NCI-H1092 (cell line): ENCODE results near the gene DDOST.
"Not testable (repeated sequence)": the region's sequence is repeated elsewhere in the genome, so short reads cannot be mapped to it uniquely, and the experiment has no call there.

ENCODE experiments used
- DNase-seq: peaks from one replicate; lab custom pipeline; 2025; lab: John Stamatoyannopoulos, UW

DDOST gene

DNA sequence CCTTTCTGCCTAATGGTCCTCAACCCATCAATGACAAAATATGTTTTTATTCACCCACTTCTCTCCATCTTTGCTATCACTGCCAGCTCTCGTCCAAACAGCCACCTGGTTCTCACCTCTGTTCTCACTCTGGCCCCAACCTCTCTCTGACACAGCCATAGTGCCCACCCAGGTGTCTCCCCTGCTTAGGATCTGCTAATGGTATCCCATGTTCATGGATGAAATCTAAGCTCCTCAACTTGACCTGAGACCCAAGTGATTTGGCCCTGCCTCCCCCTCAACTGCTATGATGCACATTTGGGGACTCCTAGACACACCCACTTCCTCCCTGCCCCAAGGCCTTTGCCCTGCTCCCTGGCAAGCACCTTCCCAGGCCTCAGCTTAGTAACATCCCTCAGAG is 30.7 kb upstream of the DDOST start:
- DNase-seq: no peak

- no peak for DNase-seq
Measured at GRCh38 chr1:20689645-20690056, 28.5 kb upstream of the DDOST start.

DNA sequence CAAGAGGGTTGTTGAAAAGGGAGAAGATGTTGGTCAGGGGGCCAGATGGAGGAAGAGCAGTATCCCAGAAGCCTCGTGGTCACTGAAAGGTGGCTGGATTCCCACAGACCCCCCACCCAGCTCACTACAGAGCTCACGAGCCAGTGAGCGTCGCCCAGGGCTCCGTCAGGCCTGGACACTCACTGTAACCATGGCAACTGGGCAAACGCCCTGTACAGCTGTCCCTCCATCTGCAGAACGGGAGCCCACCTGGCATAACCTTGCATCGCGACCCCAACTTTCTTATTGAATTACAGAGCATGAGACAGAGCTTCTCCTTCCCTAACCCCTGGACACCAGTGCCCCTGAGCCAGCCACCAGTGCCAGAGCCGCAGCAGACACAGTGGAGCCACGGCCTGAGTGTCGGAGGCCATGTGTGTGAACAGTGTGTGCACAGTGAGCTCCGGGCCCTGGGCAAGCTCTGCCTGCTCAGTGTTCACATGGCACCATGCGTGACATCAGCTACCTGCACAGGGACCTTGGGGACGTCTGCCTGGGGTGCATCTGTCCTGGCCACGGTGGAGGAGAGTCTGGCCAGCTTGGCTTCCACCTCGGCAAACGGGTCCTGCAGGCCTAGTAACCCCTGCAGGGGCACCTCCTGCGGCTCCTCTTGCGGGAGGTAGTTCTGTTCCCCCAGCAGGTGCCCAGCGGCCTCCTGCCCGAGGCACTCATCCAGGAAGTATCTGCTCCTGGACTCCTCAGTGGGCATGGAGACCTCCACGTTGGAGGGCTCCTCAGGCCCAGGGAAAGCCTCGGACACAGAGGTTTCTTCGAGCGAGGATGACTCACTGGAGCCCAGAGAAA is 25.9 kb upstream of the DDOST start:
- DNase-seq: no peak

GRCh38 chr1:20685741-20686140 is 24.6 kb upstream of the DDOST start:
- DNase-seq: no peak

DNA sequence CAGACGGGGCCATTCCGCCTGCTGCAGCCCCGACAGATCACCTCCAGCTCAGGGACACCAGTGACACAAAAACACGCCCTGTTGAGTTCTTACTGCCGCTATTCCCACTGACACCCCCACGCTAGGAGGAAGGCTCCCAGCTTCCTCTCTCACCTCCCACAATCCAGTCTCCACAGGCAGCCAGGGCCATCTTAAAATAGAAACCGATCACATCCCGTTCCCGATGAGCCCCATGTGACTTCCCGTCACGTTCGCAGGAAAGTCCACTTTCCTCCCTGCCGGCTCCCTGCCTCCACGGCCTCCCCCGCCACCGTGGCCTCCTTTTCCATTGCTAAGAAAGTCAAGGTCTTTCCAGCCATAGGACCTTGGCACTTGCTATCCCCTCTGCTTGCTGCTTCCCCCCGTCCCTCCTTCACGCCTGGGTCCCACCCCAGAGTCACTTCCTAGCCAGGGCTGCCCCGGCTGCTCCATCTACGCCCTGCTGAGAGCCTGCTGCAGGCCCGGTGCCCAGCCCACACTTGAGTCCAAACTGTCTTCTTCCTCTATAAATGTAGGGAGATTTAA is 24.0 kb upstream of the DDOST start:
- DNase-seq: no peak

- no peak for DNase-seq
Measured at GRCh38 chr1:20684651-20685050, 23.5 kb upstream of the DDOST start.

DNA sequence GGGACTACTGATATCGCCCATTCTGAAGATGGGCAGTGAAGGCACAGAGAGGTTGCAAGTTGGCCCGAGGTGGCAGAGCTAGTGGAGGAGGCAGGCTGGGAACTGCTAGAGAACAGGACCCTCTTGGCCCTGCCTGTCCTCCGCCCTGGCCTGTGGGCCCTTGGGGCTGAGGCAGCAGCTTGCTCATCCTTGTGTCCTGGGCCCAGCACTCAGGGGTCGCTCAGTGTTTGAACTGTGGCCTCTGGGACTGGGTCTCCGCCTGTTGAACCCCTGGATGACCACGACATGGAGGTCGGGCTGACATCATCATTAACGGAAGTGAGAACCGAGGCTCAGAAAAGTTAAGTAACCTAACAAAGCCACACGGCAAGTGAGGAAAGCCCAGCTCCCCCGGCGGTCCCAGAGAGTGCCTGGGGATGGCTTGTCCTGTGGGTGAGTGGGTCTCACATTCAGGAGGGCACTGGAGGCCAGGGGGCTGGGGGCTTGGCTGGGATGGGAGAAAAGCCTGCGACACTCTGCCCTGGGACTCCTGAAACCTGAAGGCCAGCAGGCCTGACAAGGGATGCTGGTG is 23.0 kb upstream of the DDOST start:
- no peak for DNase-seq

DNA sequence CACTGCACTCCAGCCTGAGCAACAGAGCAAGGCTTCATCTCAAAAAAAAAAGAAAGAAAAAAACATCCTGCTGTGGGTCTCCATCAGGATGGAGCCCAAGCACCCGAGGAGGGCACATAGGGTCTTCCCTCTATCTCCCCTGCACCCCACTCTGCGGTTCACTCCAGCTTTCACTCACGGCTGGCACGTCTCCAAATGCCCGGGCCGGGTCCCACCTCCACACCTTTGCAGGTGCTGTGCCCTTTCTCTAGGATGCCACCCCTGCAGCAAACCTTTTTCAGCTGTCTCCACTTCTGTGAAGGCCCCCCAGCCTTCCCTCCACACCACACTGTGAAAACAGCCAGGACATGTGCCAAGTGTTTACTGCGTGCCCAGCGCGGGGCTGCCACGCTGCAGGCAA is 22.4 kb upstream of the DDOST start:
- no peak for DNase-seq

GRCh38 chr1:20682571-20683236 is 21.5 kb upstream of the DDOST start:
- peak; percentile 55 for DNase-seq

- no peak for DNase-seq
Measured at GRCh38 chr1:20681999-20682398, 20.8 kb upstream of the DDOST start.

- no peak for DNase-seq
Measured at GRCh38 chr1:20680269-20680668, 19.1 kb upstream of the DDOST start.

- no peak for DNase-seq
Measured at GRCh38 chr1:20678599-20678998, 17.4 kb upstream of the DDOST start.

GRCh38 chr1:20673626-20674025 is 12.5 kb upstream of the DDOST start:
- DNase-seq: not testable (repeated sequence)

- DNase-seq: no peak
Measured at GRCh38 chr1:20672265-20672632, 11.1 kb upstream of the DDOST start.

DNA sequence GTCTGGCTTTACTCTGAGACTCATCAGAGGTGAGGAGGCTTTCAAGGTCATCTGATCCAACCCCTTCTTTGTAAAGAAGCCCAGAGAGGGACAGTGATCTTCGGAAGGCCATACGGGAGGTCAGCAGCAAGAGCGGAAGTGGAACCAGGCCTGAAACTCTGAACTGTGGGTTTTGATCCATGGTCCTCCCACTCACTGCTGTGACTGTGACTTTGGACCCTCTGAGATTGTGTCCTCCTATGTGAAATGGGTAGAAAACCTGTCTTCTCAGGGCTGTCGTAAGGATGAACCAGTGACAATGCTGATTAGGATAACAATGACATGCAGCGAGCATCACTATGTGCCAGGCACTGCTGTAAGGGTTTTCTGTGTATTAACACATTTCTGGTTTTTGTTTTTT is 9.8 kb upstream of the DDOST start:
- no peak for DNase-seq

DNA sequence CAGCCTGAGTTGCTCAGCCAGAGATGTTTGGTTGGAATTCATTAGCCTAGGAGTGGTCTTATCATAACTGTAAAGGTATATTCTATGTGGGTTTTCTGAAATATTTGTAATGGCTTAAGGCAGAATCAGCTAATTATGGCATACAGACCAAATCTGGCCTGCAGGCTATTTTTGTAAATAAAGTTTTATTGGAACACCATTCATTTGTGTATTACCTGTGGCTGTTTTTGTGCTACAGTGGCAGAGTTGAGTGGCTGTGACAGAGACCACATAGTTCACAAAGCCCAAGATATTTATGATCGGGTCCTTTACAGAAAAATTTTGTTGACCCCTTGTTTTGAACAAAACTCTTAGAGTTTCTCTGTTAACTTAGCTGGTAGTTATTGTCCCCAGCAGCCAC is 7.4 kb upstream of the DDOST start:
- no peak for DNase-seq

GRCh38 chr1:20666804-20667203 is 5.6 kb upstream of the DDOST start:
- no peak for DNase-seq

GRCh38 chr1:20666146-20666545 is 5.0 kb upstream of the DDOST start:
- DNase-seq: no peak

DNA sequence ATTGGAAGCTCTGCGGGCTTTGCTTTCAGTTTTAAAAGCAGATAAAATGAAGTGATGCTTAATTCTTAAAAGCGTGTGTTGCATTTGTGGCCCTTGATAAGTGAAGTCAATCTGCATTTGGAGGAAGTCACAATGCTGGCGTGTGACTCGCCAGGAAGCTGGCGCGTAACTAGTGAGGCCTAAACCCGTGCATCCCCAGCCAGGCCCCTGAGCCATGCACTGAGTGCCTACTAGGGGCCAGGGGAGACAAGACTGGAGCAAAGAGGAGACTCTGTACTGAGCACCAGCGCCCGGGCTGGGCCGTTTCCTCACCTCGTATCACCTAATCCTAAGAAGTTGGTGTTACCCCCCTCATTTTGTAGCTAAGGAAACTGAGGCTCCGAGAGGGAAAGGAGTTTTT is 4.6 kb upstream of the DDOST start:
- DNase-seq: no peak

DNA sequence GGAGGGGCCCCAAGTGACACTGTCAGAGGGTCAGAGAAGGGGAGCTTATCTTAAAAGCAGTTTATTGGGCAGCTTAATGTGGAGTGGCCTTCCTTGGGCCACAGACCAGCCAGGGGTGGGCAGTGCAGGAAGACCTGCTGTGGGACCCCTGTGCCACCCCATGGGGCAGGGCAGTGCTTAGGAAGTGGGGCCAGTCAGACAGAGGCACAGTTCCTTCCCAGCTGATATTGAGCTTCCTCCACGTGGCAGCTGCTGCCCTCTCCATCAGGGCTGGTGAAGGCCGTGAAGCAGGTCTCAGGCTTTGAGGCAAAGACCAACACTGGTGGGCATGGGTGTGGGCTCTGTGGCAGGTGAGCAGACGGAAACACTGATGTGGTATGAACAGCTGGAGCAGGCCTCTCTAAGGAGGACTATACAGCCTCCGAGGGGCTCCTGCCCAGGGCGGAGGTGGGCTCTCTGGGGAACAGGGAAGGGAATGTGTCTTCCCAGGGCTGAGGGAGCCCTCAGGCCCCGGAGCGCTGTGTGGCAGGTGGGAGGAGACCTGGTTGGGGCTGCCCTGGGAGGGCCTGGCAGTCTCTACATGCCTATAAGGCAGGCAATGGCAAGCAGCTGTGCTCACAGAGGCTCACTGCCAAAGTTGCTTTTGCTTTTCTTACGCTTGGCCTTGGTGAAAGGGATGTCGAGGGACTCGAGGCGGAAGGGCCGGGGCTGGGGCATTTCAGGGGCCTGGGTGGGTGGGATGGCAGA is 3.0 kb upstream of the DDOST start:
- DNase-seq: no peak

DNA sequence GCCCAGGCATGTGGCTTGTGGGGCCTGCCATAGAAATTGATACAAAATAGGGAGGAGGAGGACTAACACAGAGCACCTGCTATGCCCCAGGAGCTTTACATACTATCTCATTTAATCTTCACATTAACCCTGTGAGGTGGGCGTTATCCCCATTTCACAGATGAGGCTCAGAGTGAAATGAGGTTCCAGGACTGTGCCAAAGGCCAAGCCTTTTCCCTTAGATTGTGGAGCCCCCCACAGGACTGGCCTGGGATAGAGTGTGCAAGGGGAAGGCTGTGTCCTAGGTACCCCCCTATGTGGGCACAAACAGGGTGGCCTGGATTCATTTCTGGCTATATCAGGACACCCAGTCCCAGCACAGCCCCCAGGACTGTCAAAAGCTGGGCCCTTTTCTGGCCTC is 2.2 kb upstream of the DDOST start:
- no peak for DNase-seq

- no peak for DNase-seq
Measured at GRCh38 chr1:20662110-20662475, 924 bp upstream of the DDOST start.

DNA sequence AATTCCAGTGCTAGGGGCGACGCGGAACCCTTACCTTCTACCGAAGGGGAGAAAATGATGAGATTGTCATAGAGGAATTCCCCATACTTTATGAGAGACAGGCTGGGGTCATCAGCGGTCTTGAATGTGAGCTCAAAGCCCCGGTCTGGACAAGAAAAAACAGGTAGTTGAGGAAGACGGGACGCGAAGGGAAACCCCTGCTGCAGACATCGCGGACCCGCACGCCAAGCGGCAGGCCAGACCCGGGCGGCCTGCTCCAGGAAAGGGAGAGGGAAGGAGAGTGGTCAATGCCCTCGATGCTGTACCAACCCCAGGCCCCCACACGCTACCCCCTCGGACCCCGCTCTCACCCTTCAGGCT is 342 bp downstream of the DDOST start:
- DNase-seq: no peak
